Thymus (tissue), 11 donors: ENCODE measurements around the gene PCSK5. TPM values are rescaled to one million over a fixed set of nuclear protein-coding genes. Genes with fewer than 3 reads are reported as not detected.

Experiments used
- DNase-seq, 9 donors: peaks; one replicate each; pipeline ENCODE4 v3.0.0-alpha.2; 2013; ENCODE audit warnings: low spot score in 9 of 9, low read depth in 6 of 9, missing footprints in 1 of 9
- H3K27ac ChIP-seq, 2 donors: one replicate each; pipeline ENCODE4 v1.5.1; 2013; ENCODE audit warnings: control low read depth in 1 of 2, low read depth in 1 of 2, low read length in 1 of 2, mild to moderate bottlenecking in 1 of 2, moderate library complexity in 1 of 2
- H3K27me3 ChIP-seq, 2 donors: one replicate each; pipeline ENCODE4 v1.5.1; 2013; ENCODE audit warnings: low read length in 1 of 2; ENCODE audit not compliant: control insufficient read depth in 2 of 2, insufficient read depth in 1 of 2
- H3K36me3 ChIP-seq, 2 donors: one replicate each; pipeline ENCODE4 v1.5.1; 2013; ENCODE audit warnings: low read length in 1 of 2, mild to moderate bottlenecking in 1 of 2, moderate library complexity in 1 of 2; ENCODE audit not compliant: control insufficient read depth in 2 of 2, insufficient read depth in 2 of 2
- H3K4me1 ChIP-seq, 2 donors: one replicate each; pipeline ENCODE4 v1.5.1; 2013; ENCODE audit warnings: low read length in 2 of 2; ENCODE audit not compliant: control insufficient read depth in 2 of 2, insufficient read depth in 2 of 2
- H3K4me3 ChIP-seq, 2 donors: one replicate each; pipeline ENCODE4 v1.5.1; 2013; ENCODE audit warnings: low read length in 2 of 2, control low read depth in 1 of 2, mild to moderate bottlenecking in 1 of 2
- H3K9me3 ChIP-seq, 2 donors: one replicate each; pipeline ENCODE4 v1.5.1; 2013; ENCODE audit warnings: low read length in 1 of 2, mild to moderate bottlenecking in 1 of 2; ENCODE audit not compliant: control insufficient read depth in 2 of 2, insufficient read depth in 1 of 2
- WGBS: extraction: QIAGEN DNeasy Blood & Tissue Kit; methylation state at CpG from one replicate; pipeline ENCODE4 v1.1.7; 2013; 5-methylcytosine and 5-hydroxymethylcytosine counted together
- polyA plus RNA-seq: library from polyadenylated mRNA; stranded (reverse); fragments of 200-250 nt; gene quantifications from one replicate; pipeline ENCODE4 v1.2.3, GENCODE V29; 2013
- total RNA-seq: library from RNA; stranded (reverse); fragments of 120-200 nt; gene quantifications from one replicate; pipeline ENCODE4 v1.2.4, GENCODE V29; 2013
- donor health status: healthy.

PCSK5 gene
- total and polyA plus RNA-seq, 2 donors = 4.1 to 20.1 TPM

- 96% methylated on average over 5 of the region's 5 CpGs for WGBS
These were observed 291.3 kb downstream of the PCSK5 start for GRCh38 chr9:76181781-76182180.

GRCh38 chr9:76185432-76185831 lies 295.0 kb downstream of the PCSK5 start:
- Histone ChIP-seq H3K9me3 (no peaks in the 10 kb centered on the region), H3K36me3 (peaks cover 26 to 51% of the 10 kb centered on the region in 2 donors), H3K4me1 (no peaks in the 10 kb centered on the region), H3K4me3 (no peak overlapping the region), H3K27ac (no peak overlapping the region), H3K27me3 (no peaks in the 10 kb centered on the region)
- no peak for DNase-seq
- WGBS = 95% methylated on average over 1 of the region's 1 CpG

More at GRCh38 chr9:76181781-76182180, 291.3 kb downstream of the PCSK5 start:
- H3K27ac ChIP-seq = no peak overlapping the region
- peaks cover 27 to 54% of the 10 kb centered on the region in 2 donors for H3K36me3 ChIP-seq
- H3K9me3 ChIP-seq = no peaks in the 10 kb centered on the region
- no peak overlapping the region for H3K4me3 ChIP-seq
- no peaks in the 10 kb centered on the region for H3K27me3 ChIP-seq
- no peaks in the 10 kb centered on the region for H3K4me1 ChIP-seq
- no peak for DNase-seq

GRCh38 chr9:76188286-76188685 lies 297.8 kb downstream of the PCSK5 start:
- no peaks in the 10 kb centered on the region for H3K4me1 ChIP-seq
- peaks cover 26 to 43% of the 10 kb centered on the region in 2 donors for H3K36me3 ChIP-seq
- H3K4me3 ChIP-seq = no peak overlapping the region
- no peak for DNase-seq
- no peak overlapping the region for H3K27ac ChIP-seq
- no peaks in the 10 kb centered on the region for H3K9me3 ChIP-seq
- 94% methylated on average over 11 of the region's 11 CpGs for WGBS
- H3K27me3 ChIP-seq = no peaks in the 10 kb centered on the region

- WGBS = 96% methylated on average over 3 of the region's 3 CpGs
- Histone ChIP-seq H3K4me1 (no peaks in the 10 kb centered on the region), H3K27me3 (no peaks in the 10 kb centered on the region), H3K9me3 (no peaks in the 10 kb centered on the region), H3K36me3 (peaks cover 27 to 47% of the 10 kb centered on the region in 2 donors), H3K27ac (no peak overlapping the region), H3K4me3 (no peak overlapping the region)
- no peak for DNase-seq
These were observed 298.4 kb downstream of the PCSK5 start for GRCh38 chr9:76188905-76189304.

GRCh38 chr9:76191493-76191892 lies 301.0 kb downstream of the PCSK5 start:
- WGBS = 97% methylated on average over 5 of the region's 5 CpGs
- DNase-seq = no peak
- Histone ChIP-seq H3K36me3 (peaks cover 29 to 36% of the 10 kb centered on the region in 2 donors), H3K9me3 (no peaks in the 10 kb centered on the region), H3K27ac (no peak overlapping the region), H3K4me1 (no peaks in the 10 kb centered on the region), H3K27me3 (no peaks in the 10 kb centered on the region), H3K4me3 (no peak overlapping the region)

- H3K27me3 ChIP-seq = no peaks in the 10 kb centered on the region
- whole genome bisulfite sequencing = 96% methylated on average over 3 of the region's 3 CpGs
- no peak for DNase-seq
- H3K36me3 ChIP-seq = peaks cover 28 to 34% of the 10 kb centered on the region in 2 donors
- H3K4me3 ChIP-seq = no peak overlapping the region
- no peaks in the 10 kb centered on the region for H3K9me3 ChIP-seq
- no peak overlapping the region for H3K27ac ChIP-seq
- H3K4me1 ChIP-seq = no peaks in the 10 kb centered on the region
These were observed 301.5 kb downstream of the PCSK5 start for GRCh38 chr9:76192013-76192412.

- H3K27ac ChIP-seq = no peak overlapping the region
- WGBS = 97% methylated on average over 3 of the region's 3 CpGs
- no peaks in the 10 kb centered on the region for H3K9me3 ChIP-seq
- no peaks in the 10 kb centered on the region for H3K27me3 ChIP-seq
- peaks cover 19 to 27% of the 10 kb centered on the region in 2 donors for H3K36me3 ChIP-seq
- no peak for DNase-seq
- no peaks in the 10 kb centered on the region for H3K4me1 ChIP-seq
- no peak overlapping the region for H3K4me3 ChIP-seq
These were observed 304.4 kb downstream of the PCSK5 start for GRCh38 chr9:76194896-76195295.

GRCh38 chr9:76198336-76198735 lies 307.9 kb downstream of the PCSK5 start:
- Histone ChIP-seq H3K27ac (no peak overlapping the region), H3K36me3 (peaks cover 8 to 9% of the 10 kb centered on the region in 2 donors), H3K27me3 (no peaks in the 10 kb centered on the region), H3K4me3 (no peak overlapping the region), H3K9me3 (no peaks in the 10 kb centered on the region), H3K4me1 (no peaks in the 10 kb centered on the region)
- no peak for DNase-seq
- 95% methylated on average over 2 of the region's 2 CpGs for WGBS

- peaks cover 0 to 3% of the 10 kb centered on the region in 2 donors for H3K36me3 ChIP-seq
- no peaks in the 10 kb centered on the region for H3K27me3 ChIP-seq
- no peak overlapping the region for H3K27ac ChIP-seq
- 94% methylated on average over 5 of the region's 5 CpGs for WGBS
- H3K4me1 ChIP-seq = no peaks in the 10 kb centered on the region
- no peak for DNase-seq
- no peaks in the 10 kb centered on the region for H3K9me3 ChIP-seq
- H3K4me3 ChIP-seq = no peak overlapping the region
These were observed 309.8 kb downstream of the PCSK5 start for GRCh38 chr9:76200315-76200714.

- no peaks in the 10 kb centered on the region for H3K9me3 ChIP-seq
- no peaks in the 10 kb centered on the region for H3K27me3 ChIP-seq
- no peak overlapping the region for H3K4me3 ChIP-seq
- no peak for DNase-seq
- no peaks in the 10 kb centered on the region for H3K4me1 ChIP-seq
- H3K36me3 ChIP-seq = peaks cover 0 to 3% of the 10 kb centered on the region in 2 donors
- no peak overlapping the region for H3K27ac ChIP-seq
- WGBS = 99% methylated on average over 4 of the region's 4 CpGs
These were observed 310.3 kb downstream of the PCSK5 start for GRCh38 chr9:76200745-76201144.
